Body of pancreas (tissue), 4 donors: Measurements from ENCODE around the gene ZNF277.

ENCODE experiments used
- CTCF ChIP-seq, 7 experiments: fragments of 450-650 bp in 4 of 7; fragments of 200-600 bp in 3 of 7; sonication (generic) in 3 of 7; IDR thresholded peaks; one replicate each; pipeline ENCODE4 v1.5.1; 2016 to 2019; ENCODE audit warnings: antibody characterized with exemption in 7 of 7
- POLR2A ChIP-seq, 3 donors: fragments of 450-650 bp; IDR thresholded peaks; one replicate each; pipeline ENCODE4 v1.6.1; 2016; ENCODE audit warnings: antibody characterized with exemption in 3 of 3, mild to moderate bottlenecking in 2 of 3

- no peak for TF ChIP-seq CTCF (IDR thresholded peaks at IDR 0.05)
- no peak for TF ChIP-seq POLR2A (IDR thresholded peaks at IDR 0.05)
Measured at GRCh38 chr7:112199035-112199655, 7.3 kb upstream of the ZNF277 start.
